ENCODE results near the gene TMC8. TPM values are rescaled to one million over a fixed set of nuclear protein-coding genes. Genes with fewer than 3 reads are reported as not detected.
A peak's percentile ranks its signal among the peaks of the same experiment; 100 is the strongest.

The TMC8 gene
- total RNA-seq, 1 donor, result not detected

DNA sequence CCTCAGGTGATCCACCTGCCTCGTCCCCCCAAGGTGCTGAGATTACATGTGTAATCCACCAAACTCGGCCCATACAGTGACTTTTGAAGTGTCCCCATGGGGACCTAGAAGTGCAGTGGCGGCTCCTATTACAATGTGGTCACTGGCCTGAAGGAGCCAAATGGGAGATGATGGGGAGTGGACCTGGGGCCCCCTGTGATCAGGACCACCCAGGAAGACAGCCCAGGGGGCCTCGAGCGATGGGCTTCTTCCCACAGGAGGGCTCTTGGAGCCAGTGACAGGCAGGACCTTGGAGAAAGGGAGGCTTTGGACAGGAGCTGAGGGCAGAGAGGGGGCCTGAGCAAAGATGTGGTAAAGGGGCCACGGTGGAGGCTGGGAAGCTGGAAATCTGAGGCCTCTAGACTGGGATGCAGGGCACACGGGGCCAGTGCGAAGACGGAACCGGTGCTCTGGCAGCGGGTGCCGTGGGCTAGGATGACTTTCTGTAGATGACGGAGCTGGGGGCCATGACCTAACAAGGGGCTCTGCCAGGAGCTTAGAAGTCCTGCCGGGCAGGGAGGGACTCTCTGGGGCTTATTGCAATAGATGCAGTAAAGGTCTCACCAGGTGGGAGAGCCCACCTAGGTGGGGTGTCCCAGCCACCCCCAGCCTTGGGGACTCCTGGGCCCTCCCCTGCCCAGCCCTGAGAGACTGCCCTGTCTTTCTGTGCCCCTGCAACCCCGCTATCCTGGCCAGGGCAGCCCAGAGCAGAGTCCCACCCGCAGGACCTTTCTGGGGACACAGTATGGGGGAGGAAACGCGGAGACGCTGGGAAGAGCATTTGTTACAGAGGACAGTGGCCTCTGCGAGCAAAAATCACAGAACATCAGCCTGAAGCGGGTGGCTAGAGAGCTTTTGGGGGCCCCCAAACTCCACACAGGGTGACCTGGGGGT is 12.9 kb downstream of the TMC8 start:
- TF ChIP-seq, protein P1, sequence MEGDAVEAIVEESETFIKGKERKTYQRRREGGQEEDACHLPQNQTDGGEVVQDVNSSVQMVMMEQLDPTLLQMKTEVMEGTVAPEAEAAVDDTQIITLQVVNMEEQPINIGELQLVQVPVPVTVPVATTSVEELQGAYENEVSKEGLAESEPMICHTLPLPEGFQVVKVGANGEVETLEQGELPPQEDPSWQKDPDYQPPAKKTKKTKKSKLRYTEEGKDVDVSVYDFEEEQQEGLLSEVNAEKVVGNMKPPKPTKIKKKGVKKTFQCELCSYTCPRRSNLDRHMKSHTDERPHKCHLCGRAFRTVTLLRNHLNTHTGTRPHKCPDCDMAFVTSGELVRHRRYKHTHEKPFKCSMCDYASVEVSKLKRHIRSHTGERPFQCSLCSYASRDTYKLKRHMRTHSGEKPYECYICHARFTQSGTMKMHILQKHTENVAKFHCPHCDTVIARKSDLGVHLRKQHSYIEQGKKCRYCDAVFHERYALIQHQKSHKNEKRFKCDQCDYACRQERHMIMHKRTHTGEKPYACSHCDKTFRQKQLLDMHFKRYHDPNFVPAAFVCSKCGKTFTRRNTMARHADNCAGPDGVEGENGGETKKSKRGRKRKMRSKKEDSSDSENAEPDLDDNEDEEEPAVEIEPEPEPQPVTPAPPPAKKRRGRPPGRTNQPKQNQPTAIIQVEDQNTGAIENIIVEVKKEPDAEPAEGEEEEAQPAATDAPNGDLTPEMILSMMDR (IDR thresholded peaks at IDR 0.05; ENCODE audit: insufficient read depth, low read length), result no peak
- H3K4me3 ChIP-seq (ENCODE audit: low read depth, low read length), result no peak overlapping the region
- no peak for DNase-seq (ENCODE audit: low read depth)

DNA sequence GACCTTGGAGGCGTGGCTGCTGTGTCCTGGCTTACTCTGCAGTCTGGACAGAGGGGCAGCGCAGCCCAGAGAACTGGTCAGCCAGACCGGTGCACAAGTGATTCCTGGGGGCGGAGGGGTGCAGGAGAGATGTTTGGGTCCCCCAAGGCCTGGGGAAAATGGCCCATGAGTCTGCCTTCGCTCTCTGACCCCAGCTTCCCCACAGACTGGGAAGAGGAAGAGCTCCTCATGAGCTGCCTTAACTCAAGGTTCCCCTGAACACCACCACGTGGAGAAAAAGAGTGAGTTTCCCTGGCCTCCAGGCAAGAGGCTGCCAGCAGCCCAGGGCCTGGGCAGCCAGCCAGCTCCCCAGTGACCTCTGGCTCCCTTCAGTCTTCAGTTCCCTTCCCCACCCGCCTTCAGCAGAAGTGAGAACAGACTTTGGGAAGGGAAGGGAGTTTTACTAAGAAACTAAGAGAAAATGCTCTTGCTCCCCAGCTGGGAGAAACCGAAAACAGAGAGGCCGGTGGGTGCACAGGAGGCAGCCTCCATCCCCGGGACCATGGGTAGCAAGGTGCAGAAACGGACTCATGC is 13.7 kb downstream of the TMC8 start:
- TF ChIP-seq, protein P1 (IDR thresholded peaks at IDR 0.05; ENCODE audit: insufficient read depth, low read length), result no peak
- H3K4me3 ChIP-seq (ENCODE audit: low read depth, low read length), result no peak overlapping the region
- DNase-seq (ENCODE audit: low read depth), result peak; percentile 90

DNA sequence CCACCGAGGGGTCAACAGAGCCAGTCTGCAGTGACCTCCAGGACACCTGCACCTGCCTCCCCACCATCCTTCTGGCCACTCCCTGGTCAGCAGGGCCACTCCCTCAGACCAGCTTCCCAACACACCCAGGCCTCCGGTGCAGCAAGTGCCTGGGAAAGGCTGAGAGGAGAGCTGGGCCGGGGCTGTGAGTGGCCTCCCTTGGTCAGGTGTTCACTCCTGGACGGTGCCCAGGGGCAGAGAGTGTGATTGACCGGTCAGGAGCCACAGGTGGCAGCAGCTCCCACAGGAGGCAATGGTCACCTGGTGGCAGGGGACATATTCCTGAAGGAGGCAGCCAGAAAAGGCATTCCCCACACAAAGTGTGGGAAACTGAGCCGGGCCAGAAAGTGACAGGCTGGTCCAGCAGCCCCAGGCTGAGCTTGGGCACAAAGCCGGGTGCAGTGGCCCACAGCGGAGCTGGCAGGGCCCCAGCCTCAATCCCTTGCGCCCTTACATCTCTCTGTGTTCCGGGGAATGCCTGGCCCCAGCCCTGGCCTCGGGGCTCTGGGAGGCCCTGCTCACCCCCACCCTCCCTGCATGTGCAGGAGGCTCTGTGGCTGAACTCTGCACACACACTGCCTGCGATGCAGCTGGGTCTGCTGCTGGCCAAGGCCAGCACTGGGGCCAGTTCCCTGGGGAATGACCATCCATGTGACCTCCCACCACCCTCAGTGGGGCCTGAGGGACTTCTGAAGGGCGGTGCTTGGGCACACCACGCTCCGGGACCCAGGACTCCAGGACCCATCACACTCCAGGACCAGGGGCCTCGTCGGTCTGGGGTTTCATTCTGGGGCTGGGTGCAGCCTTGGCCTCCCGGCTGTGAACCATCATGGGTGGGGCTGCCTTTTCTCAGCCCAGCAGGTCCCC is 14.4 kb downstream of the TMC8 start:
- H3K4me3 ChIP-seq (ENCODE audit: low read depth, low read length), result no peak overlapping the region
- TF ChIP-seq, protein P1 (IDR thresholded peaks at IDR 0.05; ENCODE audit: insufficient read depth, low read length), result no peak
- DNase-seq (ENCODE audit: low read depth), result peak; percentile 25

DNA sequence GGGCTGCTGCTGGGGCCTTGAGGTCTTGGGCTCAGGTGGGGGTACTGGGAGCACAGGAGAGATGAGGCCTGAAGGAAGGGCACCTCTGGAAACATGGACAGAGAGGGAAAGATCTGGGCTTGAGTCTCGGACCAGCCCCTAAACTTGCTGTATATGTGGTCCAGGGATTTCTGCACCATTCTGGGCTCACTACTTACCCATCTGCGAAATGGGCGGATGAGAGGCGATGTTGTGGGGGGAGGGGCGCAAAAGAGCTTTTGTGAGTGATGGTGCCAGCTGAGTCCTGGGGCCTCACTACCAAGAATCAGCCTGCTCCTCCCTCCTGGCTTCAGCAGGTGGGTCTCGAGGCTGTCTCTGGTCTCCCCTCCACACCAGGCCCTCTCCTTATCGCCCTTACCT is 15.9 kb downstream of the TMC8 start:
- no peak for DNase-seq (ENCODE audit: low read depth)
- TF ChIP-seq, protein P1 (IDR thresholded peaks at IDR 0.05; ENCODE audit: insufficient read depth, low read length), result no peak
- no peak overlapping the region for H3K4me3 ChIP-seq (ENCODE audit: low read depth, low read length)

DNA sequence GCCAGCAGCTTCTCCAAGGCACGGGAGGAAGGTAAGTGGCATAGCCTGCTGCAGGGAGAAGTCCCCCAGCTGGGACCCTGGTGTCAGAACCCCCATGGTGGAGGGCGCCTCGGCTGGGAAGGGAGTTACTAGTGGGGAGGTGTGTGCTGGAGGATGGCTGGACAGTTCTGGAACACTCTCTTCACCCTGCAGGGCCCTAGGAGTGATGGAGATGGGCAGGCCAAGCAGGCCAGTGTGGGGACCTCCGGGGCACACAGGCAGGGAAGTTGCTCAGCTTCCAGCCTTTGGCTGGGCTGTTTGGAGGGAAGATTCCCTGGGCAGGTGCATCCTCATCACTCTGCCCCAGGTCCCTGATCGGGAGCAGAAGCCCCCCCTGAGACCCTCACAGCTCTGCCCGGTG is 16.3 kb downstream of the TMC8 start:
- H3K4me3 ChIP-seq (ENCODE audit: low read depth, low read length), result no peak overlapping the region
- no peak for DNase-seq (ENCODE audit: low read depth)
- TF ChIP-seq, protein P1 (IDR thresholded peaks at IDR 0.05; ENCODE audit: insufficient read depth, low read length), result no peak

DNA sequence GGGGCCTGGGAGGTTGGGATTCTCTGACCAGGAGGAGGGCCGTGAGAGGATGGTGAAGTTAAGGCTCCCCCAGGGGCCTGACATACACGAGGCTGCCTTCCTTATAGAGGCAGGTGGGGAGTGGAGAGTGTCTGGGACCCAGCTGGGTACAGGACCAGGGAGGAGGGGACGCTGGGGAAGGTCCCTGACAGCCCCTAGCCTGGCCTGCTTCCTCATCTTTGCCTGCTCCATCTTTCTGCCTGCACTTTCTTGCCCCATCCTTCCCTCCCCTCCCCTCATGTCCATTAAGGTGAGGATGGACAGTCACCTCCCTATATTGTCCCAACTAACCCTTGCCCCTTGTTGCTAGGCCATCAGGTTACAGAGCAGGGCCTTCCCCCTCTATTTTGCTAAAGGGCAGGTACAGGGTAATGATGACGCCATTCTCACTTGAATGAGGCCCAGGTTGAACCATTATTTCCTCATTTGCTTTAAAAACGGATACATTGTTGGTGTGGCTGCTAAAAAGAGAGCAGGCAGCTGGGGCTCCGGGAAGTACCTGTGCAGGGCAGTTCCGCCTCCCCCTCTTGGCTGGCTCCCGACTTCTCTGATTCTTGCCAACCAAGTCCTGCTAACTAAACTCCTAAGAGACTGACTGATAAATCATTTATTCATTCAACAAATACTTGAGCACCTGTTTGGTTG is 16.9 kb downstream of the TMC8 start:
- no peak overlapping the region for H3K4me3 ChIP-seq (ENCODE audit: low read depth, low read length)
- DNase-seq (ENCODE audit: low read depth), result no peak

More for the DNA sequence above, 16.9 kb downstream of the TMC8 start:
- TF ChIP-seq, protein P1 (IDR thresholded peaks at IDR 0.05; ENCODE audit: insufficient read depth, low read length), result no peak
